Measurements from ENCODE around the gene PDXDC1.
A peak's percentile ranks its signal among the peaks of the same experiment; 100 is the strongest.

Gene PDXDC1

DNA sequence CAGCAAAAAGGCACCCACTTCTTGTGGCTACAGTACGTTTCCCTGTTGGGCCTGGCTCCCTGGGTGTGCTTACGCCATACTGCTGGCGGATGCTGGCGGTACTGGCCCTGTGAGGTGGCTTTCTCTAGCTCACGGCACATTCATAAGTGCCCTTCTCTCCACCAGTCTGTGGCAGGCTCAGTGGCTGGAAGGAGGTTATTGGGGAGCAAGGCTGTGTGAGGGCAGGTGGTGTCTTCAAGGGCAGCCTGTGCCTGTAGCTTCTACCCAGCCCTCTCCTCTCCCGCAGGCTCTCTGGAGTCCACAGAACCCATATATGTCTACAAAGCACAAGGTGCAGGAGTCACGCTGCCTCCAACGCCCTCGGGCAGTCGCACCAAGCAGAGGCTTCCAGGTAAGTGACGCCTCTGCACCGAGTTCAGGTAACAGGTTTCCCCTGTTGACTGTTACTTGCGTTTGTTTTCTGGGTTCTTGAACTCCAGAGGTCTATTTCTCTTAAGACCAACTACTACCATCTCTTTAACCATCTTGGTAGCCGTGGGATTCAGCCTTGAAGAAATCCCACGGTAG is 60.4 kb downstream of the PDXDC1 start:
- H3K27ac ChIP-seq, result no peak overlapping the region
- DNase-seq, result no peak

DNA sequence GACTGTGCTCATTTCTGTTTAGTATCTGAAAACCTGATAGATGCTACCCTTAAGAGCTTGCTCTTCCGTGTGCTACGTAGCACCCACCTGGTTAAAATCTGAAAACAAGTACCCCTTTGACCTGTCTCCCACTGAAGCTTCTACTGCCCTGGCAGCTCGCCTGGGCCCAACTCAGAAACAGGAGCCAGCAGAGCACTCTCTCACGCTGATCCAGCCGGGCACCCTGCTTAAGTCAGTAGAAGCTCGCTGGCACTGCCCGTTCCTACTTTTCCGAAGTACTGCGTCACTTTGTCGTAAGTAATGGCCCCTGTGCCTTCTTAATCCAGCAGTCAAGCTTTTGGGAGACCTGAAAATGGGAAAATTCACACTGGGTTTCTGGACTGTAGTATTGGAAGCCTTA is 62.2 kb downstream of the PDXDC1 start:
- TF ChIP-seq, protein P1, sequence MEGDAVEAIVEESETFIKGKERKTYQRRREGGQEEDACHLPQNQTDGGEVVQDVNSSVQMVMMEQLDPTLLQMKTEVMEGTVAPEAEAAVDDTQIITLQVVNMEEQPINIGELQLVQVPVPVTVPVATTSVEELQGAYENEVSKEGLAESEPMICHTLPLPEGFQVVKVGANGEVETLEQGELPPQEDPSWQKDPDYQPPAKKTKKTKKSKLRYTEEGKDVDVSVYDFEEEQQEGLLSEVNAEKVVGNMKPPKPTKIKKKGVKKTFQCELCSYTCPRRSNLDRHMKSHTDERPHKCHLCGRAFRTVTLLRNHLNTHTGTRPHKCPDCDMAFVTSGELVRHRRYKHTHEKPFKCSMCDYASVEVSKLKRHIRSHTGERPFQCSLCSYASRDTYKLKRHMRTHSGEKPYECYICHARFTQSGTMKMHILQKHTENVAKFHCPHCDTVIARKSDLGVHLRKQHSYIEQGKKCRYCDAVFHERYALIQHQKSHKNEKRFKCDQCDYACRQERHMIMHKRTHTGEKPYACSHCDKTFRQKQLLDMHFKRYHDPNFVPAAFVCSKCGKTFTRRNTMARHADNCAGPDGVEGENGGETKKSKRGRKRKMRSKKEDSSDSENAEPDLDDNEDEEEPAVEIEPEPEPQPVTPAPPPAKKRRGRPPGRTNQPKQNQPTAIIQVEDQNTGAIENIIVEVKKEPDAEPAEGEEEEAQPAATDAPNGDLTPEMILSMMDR (IDR thresholded peaks at IDR 0.05; ENCODE audit: low read depth, low read length), result no peak
- DNase-seq, result no peak
- Histone ChIP-seq H3K27me3 (ENCODE audit: insufficient read depth, low read depth, severe bottlenecking) (no peaks in the 10 kb centered on the region), H3K4me3 (ENCODE audit: low read depth, low read length) (no peak overlapping the region), H3K9me3 (ENCODE audit: severe bottlenecking) (no peaks in the 10 kb centered on the region), H3K27ac (no peak overlapping the region), H3K36me3 (peaks cover 69% of the 10 kb centered on the region)

More for the DNA sequence above, 60.4 kb downstream of the PDXDC1 start:
- TF ChIP-seq, protein P1 (IDR thresholded peaks at IDR 0.05; ENCODE audit: low read depth, low read length), result no peak
- no peaks in the 10 kb centered on the region for H3K27me3 ChIP-seq (ENCODE audit: insufficient read depth, low read depth, severe bottlenecking)
- no peak overlapping the region for H3K4me3 ChIP-seq (ENCODE audit: low read depth, low read length)
- peaks cover 78% of the 10 kb centered on the region for H3K36me3 ChIP-seq
- no peaks in the 10 kb centered on the region for H3K9me3 ChIP-seq (ENCODE audit: severe bottlenecking)

DNA sequence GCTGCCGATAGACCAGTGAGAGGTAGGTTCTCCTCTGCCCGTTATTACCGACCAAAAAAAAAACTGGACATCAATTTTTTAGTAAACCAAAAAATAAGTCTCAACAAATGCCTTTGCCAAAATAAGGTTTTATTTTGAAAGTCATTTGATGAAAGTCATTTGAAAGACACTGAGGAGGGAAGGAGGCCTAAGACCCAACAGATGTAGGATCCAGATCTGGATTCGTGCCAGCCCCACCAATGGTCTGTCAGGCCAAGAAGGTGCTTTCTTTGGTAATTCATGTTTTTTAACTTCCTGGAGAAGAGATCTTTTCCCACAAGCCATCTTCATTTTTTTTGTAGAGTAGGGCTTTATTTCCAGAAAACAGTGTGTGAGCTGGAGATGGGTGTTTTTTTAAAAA is 62.9 kb downstream of the PDXDC1 start:
- Histone ChIP-seq H3K36me3 (peaks cover 64% of the 10 kb centered on the region), H3K9me3 (ENCODE audit: severe bottlenecking) (no peaks in the 10 kb centered on the region), H3K4me3 (ENCODE audit: low read depth, low read length) (no peak overlapping the region), H3K27ac (no peak overlapping the region), H3K27me3 (ENCODE audit: insufficient read depth, low read depth, severe bottlenecking) (no peaks in the 10 kb centered on the region)
- TF ChIP-seq, protein P1 (IDR thresholded peaks at IDR 0.05; ENCODE audit: low read depth, low read length), result no peak
- DNase-seq, result no peak

- Histone ChIP-seq H3K4me3 (ENCODE audit: low read depth, low read length) (no peak overlapping the region), H3K9me3 (ENCODE audit: severe bottlenecking) (no peaks in the 10 kb centered on the region), H3K27ac (peak overlapping the region; percentile 10; the same call in 1 of the 2 replicates), H3K36me3 (peaks cover 60% of the 10 kb centered on the region), H3K27me3 (ENCODE audit: insufficient read depth, low read depth, severe bottlenecking) (no peaks in the 10 kb centered on the region)
- TF ChIP-seq, protein P1 (IDR thresholded peaks at IDR 0.05; ENCODE audit: low read depth, low read length), result no peak
- peak; percentile 32 for DNase-seq
These were observed 63.9 kb downstream of the PDXDC1 start for GRCh38 chr16:15038689-15039088.

DNA sequence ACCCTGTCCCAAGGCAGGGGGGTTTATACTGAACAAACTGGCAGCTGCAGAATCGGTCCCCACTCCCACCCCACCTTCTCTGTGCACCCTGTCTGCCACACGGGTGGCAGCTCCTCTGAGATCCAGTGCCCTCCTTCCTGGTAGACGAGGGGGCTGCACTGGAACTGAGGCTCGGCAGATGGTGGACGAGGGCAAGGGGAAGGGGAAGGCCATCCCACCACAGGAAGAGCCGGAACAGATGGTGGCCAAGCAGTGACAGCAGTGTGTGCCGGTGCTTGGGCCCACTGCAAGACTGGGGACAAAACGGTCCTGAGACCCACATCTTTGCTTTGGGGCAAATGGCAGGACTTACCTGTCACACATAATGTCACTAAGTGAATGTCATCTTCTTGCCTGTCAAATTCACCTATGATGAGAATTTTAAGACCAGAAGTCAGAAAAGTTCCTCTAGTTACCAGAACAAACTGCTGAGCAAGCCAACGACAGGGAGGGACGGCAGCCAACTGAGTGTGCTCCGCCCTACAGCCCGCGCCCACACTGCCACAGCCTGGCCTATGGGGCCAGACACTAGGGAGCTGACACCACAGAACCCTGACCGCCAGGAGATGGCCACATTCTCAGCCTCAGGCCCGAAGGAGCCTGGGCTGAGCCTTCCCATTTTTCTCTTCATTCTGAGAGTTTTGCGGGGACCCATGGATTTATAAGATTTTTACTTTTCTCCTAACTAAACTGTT is 66.6 kb downstream of the PDXDC1 start:
- Histone ChIP-seq H3K9me3 (ENCODE audit: severe bottlenecking) (no peaks in the 10 kb centered on the region), H3K4me3 (ENCODE audit: low read depth, low read length) (peak overlapping the region; percentile 8), H3K36me3 (peaks cover 39% of the 10 kb centered on the region), H3K27me3 (ENCODE audit: insufficient read depth, low read depth, severe bottlenecking) (no peaks in the 10 kb centered on the region), H3K27ac (peak overlapping the region; percentile 58)
- peak; percentile 75 for DNase-seq
- TF ChIP-seq, protein P1 (IDR thresholded peaks at IDR 0.05; ENCODE audit: low read depth, low read length), result peak; percentile 35; the same call in 1 of the 2 replicates
